Measurements from ENCODE around the gene MEGF11.
A peak's percentile ranks its signal among the peaks of the same experiment; 100 is the strongest.

MEGF11 gene

DNA sequence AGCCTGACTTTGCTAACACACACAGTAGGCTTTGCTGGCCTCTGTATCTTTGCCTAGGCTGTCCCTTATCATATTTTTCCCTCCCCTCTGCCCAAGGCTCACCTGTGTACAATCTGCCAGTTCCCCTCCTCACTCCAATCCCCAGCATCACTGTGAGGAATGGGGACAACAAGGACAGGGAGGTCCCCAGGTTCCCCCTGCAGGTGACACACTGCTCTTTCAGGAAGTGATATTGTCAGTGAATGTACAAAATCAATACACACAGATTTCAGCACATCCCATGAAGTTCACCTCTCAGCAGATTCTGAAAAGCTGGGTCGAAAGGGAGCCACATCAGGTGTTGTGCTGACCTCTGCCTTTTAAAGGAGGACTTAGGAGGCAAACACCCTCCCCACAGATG lies 206.8 kb downstream of the MEGF11 start:
- peak; percentile 40 for DNase-seq (ENCODE audit: low spot score)
- TF ChIP-seq, protein P1, sequence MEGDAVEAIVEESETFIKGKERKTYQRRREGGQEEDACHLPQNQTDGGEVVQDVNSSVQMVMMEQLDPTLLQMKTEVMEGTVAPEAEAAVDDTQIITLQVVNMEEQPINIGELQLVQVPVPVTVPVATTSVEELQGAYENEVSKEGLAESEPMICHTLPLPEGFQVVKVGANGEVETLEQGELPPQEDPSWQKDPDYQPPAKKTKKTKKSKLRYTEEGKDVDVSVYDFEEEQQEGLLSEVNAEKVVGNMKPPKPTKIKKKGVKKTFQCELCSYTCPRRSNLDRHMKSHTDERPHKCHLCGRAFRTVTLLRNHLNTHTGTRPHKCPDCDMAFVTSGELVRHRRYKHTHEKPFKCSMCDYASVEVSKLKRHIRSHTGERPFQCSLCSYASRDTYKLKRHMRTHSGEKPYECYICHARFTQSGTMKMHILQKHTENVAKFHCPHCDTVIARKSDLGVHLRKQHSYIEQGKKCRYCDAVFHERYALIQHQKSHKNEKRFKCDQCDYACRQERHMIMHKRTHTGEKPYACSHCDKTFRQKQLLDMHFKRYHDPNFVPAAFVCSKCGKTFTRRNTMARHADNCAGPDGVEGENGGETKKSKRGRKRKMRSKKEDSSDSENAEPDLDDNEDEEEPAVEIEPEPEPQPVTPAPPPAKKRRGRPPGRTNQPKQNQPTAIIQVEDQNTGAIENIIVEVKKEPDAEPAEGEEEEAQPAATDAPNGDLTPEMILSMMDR (IDR thresholded peaks at IDR 0.05; ENCODE audit: extremely low read depth, missing control alignments): no peak

DNA sequence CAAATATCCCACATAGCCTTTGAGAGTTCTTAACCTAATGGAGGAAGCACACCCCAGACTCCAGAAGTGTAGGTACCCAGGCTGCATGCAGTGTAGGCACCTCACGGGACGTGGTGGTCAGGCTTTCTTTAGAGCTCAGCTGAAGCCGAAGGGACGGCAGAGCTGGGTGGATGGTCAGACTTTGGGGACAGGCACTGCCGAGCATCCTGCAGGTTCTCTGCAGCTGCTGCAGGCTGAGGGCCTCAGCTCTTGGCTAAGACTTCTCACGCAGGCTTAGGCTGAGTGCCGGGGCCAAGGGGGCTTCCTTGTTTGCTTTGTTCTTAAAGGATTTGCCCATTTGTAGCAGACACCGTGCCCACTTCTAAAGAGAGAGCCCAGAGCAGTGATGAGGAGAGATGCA lies 207.2 kb downstream of the MEGF11 start:
- TF ChIP-seq, protein P1 (IDR thresholded peaks at IDR 0.05; ENCODE audit: extremely low read depth, missing control alignments): no peak
- DNase-seq (ENCODE audit: low spot score): no peak

DNA sequence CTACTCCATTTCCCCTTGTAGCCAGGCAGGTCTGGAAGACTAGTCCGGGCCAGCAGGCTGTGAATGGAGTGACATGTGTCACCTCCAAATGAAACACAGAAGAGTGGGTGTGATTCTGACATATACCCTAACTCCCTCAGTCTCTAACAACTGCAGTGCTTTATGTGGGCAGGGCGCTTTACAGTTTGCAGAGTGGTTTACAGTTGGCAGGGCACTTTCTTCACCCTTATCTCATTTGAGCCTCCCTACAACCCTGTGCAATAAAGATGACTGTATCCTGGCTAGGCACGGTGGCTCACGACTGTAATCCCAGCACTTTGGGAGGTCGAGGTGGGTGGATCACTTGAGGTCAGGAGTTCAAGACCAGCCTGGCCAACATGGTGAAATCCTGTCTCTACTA lies 208.0 kb downstream of the MEGF11 start:
- DNase-seq (ENCODE audit: low spot score): no peak
- TF ChIP-seq, protein P1 (IDR thresholded peaks at IDR 0.05; ENCODE audit: extremely low read depth, missing control alignments): no peak

DNA sequence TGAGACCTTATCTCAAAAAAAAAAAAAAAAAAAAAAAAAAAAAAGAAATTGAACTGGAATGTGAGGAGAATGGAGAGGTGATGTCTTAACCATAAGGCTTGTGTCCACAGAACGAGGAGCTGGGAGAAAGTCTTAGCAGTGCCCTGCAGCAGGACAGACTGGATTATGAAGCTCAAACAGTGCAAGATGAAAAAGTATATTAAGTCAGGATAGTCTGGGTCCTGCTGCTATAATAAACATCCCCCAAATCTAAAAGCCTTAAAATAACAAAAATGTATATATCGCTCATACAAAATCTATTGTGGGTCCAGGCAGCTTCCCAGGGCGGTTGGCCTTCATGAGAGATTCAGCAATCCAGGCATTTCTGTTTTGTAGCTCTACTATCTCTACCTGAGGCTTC lies 208.7 kb downstream of the MEGF11 start:
- TF ChIP-seq, protein P1 (IDR thresholded peaks at IDR 0.05; ENCODE audit: extremely low read depth, missing control alignments): no peak
- DNase-seq (ENCODE audit: low spot score): no peak

DNA sequence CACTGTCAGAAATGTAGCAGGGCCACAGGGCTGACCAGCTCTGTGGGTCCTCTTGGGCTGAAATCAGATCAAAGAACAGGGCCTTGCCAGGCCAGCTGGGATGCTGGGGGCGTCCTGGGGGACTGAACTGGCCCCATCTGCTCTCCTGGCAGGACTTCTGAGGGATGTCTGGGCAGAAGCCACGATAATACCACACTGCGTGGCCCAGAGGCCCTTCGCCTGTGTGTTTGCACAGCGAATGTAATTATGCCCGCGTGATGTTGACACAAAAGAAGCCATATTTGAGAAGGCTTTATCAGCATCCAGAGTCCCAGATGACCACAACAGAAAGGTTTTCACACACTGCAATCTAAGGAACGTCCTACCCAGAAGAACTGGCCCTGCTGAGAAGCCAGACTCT lies 210.3 kb downstream of the MEGF11 start:
- no peak for DNase-seq (ENCODE audit: low spot score)
- TF ChIP-seq, protein P1 (IDR thresholded peaks at IDR 0.05; ENCODE audit: extremely low read depth, missing control alignments): no peak

DNA sequence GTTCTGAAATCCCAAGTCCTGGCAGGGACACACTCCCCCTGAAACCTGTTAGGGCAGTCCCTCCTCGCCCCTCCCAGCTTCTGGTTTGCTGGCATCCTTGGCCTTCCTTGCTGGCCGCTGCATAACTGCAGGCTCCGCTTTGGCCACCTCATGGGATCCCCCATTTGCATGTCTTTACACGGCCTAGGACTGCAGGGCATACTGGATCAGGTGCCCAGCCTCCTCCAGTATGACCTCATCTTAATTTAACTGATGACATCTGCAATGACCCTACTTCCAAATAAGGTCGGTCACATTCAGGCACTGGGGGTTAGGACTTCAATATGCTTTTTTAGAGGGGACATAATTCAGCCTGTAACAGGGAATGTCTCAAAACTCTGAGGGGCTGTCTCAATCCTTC lies 210.9 kb downstream of the MEGF11 start:
- DNase-seq (ENCODE audit: low spot score): no peak
- TF ChIP-seq, protein P1 (IDR thresholded peaks at IDR 0.05; ENCODE audit: extremely low read depth, missing control alignments): no peak

DNA sequence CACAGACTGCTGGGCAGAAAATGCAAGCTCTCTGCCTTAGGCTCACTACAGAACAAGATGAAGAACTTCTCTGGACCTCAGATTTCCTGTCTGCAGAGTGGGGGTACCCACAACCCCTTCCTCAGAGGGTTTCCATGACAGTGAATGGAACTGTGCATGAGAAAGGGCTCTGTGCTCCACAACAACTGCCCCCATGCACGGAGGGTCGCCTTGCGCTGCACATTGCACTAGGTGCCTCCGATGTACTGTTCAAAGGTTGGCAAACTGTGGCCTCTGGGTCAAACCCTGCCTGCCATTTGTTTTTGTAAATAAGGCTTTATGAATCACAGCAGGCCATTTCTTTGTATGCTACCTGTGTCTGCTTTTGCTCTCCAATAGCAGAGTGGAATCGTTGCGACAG lies 212.3 kb downstream of the MEGF11 start:
- TF ChIP-seq, protein P1 (IDR thresholded peaks at IDR 0.05; ENCODE audit: extremely low read depth, missing control alignments): no peak
- no peak for DNase-seq (ENCODE audit: low spot score)

Measured in GM20000 (cell line).